GM10847 (cell line): ENCODE results near the gene CEP112.

Source experiments
- POLR2A ChIP-seq: IDR thresholded peaks from 2 replicates; pipeline ENCODE4 v1.6.1; 2011; ENCODE audit not compliant: insufficient read length; ENCODE audit errors: extremely low read depth

Gene CEP112

GRCh38 chr17:66191593-66192377 is at the start of gene CEP112:
CEP112 (minus strand) TSS chr17:66192133.
- TF ChIP-seq POLR2A: no peak

GRCh38 chr17:66240630-66241029 is 48.7 kb upstream of the CEP112 start:
- no peak for TF ChIP-seq POLR2A

GRCh38 chr17:66240013-66240412 is 48.1 kb upstream of the CEP112 start:
- no peak for TF ChIP-seq POLR2A

- no peak for TF ChIP-seq POLR2A
Observed at GRCh38 chr17:66235377-66235994, 43.6 kb upstream of the CEP112 start.

DNA sequence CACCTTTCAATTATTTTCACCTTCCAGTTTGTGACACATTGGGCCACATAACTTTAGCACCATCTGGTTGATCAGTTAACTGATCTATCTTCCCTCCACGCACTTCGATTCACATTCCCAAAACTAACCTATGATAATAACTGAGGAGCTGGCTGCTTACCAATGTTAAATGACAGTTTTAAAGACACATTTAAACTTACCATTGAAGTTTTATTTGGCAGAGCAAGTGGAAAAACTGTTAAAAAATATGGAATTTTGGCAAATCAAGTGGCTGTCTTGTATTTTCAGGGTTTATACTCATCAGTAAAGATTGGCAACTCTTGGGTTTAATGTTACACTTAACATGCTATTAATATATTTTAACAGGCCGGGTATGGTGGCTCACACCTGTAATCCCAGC is 42.7 kb upstream of the CEP112 start:
- TF ChIP-seq POLR2A: no peak

GRCh38 chr17:66233023-66233753 is 41.3 kb upstream of the CEP112 start:
- TF ChIP-seq POLR2A: no peak

DNA sequence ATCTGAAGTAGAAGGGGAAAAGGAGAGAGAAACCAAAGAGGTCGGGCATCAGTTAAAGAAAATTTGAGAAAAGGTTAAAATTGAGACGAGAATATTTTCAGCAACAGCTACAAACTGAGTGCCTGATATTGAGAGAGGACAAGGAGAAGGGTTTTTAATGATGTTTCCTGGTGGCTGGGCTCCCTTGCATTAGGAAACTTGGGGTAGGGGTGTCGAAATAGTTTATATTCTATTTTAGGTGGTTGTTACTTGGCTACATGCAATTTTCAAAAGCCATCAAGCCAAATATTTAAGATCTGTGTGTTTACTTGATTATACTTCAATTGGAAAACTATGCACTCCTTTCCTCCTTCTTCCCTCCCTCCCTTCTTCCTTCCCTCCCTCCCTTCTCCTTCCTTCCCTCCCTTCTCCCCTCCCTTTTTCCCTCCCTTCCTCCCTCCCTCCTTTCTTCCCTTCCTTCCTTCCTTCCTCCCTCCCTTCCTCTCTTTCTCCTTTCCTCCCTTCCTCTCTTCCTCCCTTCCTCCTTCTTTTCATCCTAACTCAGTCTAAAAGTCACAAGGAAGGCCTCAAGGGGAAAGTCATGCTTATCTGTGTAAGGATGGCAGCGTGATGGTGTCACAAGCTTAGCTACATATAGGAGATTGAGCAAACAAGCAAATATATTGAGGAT is 39.1 kb upstream of the CEP112 start:
- TF ChIP-seq POLR2A: no peak

DNA sequence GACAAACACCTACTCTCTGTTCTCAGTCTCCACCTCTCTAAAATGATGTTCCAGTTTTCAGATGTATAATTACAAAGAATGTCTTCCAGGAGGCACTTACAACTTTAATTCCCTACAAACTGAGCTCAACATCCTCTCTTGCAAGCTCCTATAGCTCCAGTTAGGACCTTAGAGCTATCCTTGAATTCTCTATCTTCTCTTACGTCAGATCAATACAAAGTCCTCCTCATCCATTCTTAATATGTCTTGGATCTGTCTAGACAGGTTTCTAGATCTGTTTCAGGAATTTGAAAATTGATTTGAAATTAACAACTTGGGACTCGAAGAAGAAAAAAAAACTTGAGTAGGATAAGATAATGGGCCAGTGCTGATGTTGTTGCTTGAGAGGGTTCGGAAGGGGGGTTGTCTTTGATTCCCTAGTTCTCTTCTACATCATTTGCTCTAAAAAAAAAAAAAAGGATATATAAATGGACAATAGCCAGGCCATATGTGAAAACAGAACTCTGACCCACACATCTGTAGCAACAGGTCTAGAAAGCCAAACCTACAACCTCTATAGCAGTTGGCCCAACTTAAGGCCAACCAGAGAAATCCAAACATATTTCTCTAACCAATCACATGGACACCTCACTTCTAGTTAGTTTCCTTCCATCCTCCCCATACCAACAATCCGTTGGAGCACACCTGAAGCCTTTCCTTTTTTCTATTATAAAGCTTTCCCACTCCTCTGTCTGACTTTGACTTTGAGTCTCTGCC is 38.0 kb upstream of the CEP112 start:
- no peak for TF ChIP-seq POLR2A

- TF ChIP-seq POLR2A: no peak
Observed at GRCh38 chr17:66228887-66229782, 37.2 kb upstream of the CEP112 start, which contains the start of gene APOH. APOH (minus strand) TSS chr17:66229415; CDS start chr17:66229379, 36 bp downstream.

- TF ChIP-seq POLR2A: no peak
Observed at GRCh38 chr17:66227212-66228045, 35.5 kb upstream of the CEP112 start.

DNA sequence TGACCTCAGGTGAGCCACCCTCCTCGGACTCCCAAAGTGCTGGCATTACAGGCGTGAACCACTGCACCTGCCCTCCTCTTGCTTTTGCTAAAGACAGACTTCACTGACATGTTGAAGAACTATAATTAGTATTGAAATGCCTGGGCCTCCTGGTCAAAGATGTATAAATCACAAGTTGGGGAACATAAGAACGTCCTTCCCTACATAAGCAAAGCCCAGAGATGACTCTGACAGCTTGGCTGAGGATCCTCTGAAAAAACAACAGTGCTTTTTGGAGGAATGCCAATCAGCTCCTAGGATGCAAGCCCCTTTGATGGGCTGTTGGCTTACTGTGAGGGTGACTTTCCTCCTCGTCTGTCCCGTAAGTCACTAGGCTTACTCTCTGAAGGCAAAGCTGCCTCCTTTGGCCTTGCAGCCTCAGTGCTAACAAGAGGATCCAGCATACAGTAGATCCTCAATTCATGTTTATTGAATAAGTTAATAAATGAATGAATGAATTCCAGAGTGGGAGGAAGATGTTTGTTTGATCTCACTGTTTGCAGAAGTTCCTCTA is 30.9 kb upstream of the CEP112 start:
- no peak for TF ChIP-seq POLR2A

- no peak for TF ChIP-seq POLR2A
Observed at GRCh38 chr17:66221755-66222530, 30.0 kb upstream of the CEP112 start.

DNA sequence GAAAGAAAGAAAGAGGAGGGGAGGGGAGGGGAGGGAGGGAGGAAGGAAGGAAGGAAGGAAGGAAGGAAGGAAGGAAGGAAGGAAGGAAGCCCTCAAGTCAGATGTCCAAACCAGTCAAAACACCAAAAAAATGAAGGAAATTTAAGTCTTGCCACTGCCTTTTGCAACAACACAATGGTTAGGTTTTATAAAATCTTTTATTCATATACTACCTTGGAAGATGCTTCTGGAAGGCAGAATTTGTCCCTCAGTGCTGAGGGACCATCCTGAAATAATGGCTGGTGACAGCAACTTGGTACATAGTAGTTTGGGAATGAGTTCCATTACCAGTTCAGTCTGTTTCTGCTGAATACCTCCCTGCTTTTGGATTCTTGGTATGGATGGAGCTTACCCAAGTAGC is 29.4 kb upstream of the CEP112 start:
- TF ChIP-seq POLR2A: no peak
